ENCODE measurements around the gene KCNF1.

The KCNF1 gene

GRCh38 chr2:10919410-10919770 lies 7.7 kb downstream of the KCNF1 start:
- DNase-seq (ENCODE audit: low read depth in 2 of 2): no peak

GRCh38 chr2:10919771-10920621 lies 8.3 kb downstream of the KCNF1 start:
- no peak for DNase-seq (ENCODE audit: low read depth in 2 of 2)

GRCh38 chr2:10920764-10921388 lies 9.1 kb downstream of the KCNF1 start:
- no peak for DNase-seq (ENCODE audit: low read depth in 2 of 2)

GRCh38 chr2:10921525-10921924 lies 9.8 kb downstream of the KCNF1 start:
- DNase-seq (ENCODE audit: low read depth in 2 of 2): no peak

- no peak for DNase-seq (ENCODE audit: low read depth in 2 of 2)
Observed at GRCh38 chr2:10922307-10923007, 10.7 kb downstream of the KCNF1 start.

GRCh38 chr2:10923008-10923375 lies 11.3 kb downstream of the KCNF1 start:
- no peak for DNase-seq (ENCODE audit: low read depth in 2 of 2)

- no peak for DNase-seq (ENCODE audit: low read depth in 2 of 2)
Observed at GRCh38 chr2:10923965-10924364, 12.2 kb downstream of the KCNF1 start.

- DNase-seq (ENCODE audit: low read depth in 2 of 2): no peak
Observed at GRCh38 chr2:10924441-10924840, 12.7 kb downstream of the KCNF1 start.

- no peak for DNase-seq (ENCODE audit: low read depth in 2 of 2)
Observed at GRCh38 chr2:10924859-10925258, 13.1 kb downstream of the KCNF1 start.

- DNase-seq (ENCODE audit: low read depth in 2 of 2): no peak
Observed at GRCh38 chr2:10926191-10926820, 14.6 kb downstream of the KCNF1 start.

- no peak for DNase-seq (ENCODE audit: low read depth in 2 of 2)
Observed at GRCh38 chr2:10930721-10931516, 19.2 kb downstream of the KCNF1 start.

GRCh38 chr2:10931710-10932255 lies 20.0 kb downstream of the KCNF1 start:
- DNase-seq (ENCODE audit: low read depth in 2 of 2): no peak

GRCh38 chr2:10932345-10933151 lies 20.8 kb downstream of the KCNF1 start:
- DNase-seq (ENCODE audit: low read depth in 2 of 2): no peak

GRCh38 chr2:10933700-10934225 lies 22.0 kb downstream of the KCNF1 start:
- DNase-seq (ENCODE audit: low read depth in 2 of 2): no peak

- DNase-seq (ENCODE audit: low read depth in 2 of 2): no peak
Observed at GRCh38 chr2:10934308-10934978, 22.7 kb downstream of the KCNF1 start.

- DNase-seq (ENCODE audit: low read depth in 2 of 2): no peak
Observed at GRCh38 chr2:10934979-10935350, 23.2 kb downstream of the KCNF1 start.

GRCh38 chr2:10935366-10935918 lies 23.7 kb downstream of the KCNF1 start:
- no peak for DNase-seq (ENCODE audit: low read depth in 2 of 2)

GRCh38 chr2:10935953-10936942 lies 24.5 kb downstream of the KCNF1 start:
- no peak for DNase-seq (ENCODE audit: low read depth in 2 of 2)
